Panc1 (cell line): ENCODE measurements around the gene FBXL16. TPM values are rescaled to one million over a fixed set of nuclear protein-coding genes. Genes with fewer than 3 reads are reported as not detected.

ENCODE experiments used
- ATAC-seq: fragments of 200-7000 bp; cut with Tn5 transposase; 2 replicates; pipeline ENCODE4 v1.9.1; 2020; ENCODE audit warnings: mild to moderate bottlenecking, moderate library complexity
- BruUV-seq: library from RNA; stranded (reverse); fragments of 400-500 nt; replicated peaks from 2 replicates; lab custom pipeline; 2021; lab: Mats Ljungman, UMichigan
- CTCF ChIA-PET: fragments of 300-600 bp; sonication (Branson Sonifier 250); formaldehyde crosslinking; loops from one replicate; lab custom pipeline; 2022; ENCODE audit warnings: antibody characterized with exemption; lab: Charles Lee
- POLR2A ChIA-PET: fragments of 300-600 bp; sonication (Branson Sonifier 250); formaldehyde crosslinking; loops from one replicate; lab custom pipeline; 2022; ENCODE audit warnings: antibody characterized with exemption; lab: Charles Lee
- DNase-seq: peaks from one replicate; pipeline ENCODE4 v3.0.0-alpha.2; 2010; ENCODE audit warnings: low read depth, low spot score
- H3K27ac ChIP-seq: 2 replicates; pipeline ENCODE4 v1.5.1; 2011; ENCODE audit warnings: mild to moderate bottlenecking, low read length, inconsistent platforms
- H3K27me3 ChIP-seq: fragments of 200-500 bp; sonication (Bioruptor generic); 2 replicates; pipeline ENCODE4 v1.6.0; 2014; ENCODE audit warnings: low read length, inconsistent platforms; ENCODE audit not compliant: control insufficient read depth, insufficient read depth
- H3K36me3 ChIP-seq: fragments of 200-500 bp; sonication (Bioruptor generic); 2 replicates; pipeline ENCODE4 v1.5.1; 2014; ENCODE audit warnings: inconsistent platforms, mild to moderate bottlenecking, low read length, moderate library complexity; ENCODE audit not compliant: control insufficient read depth, insufficient read depth
- H3K4me1 ChIP-seq: 2 replicates; pipeline ENCODE4 v1.5.1; 2011; ENCODE audit warnings: inconsistent platforms, mild to moderate bottlenecking, low read length, moderate library complexity; ENCODE audit not compliant: control insufficient read depth, insufficient read depth
- H3K4me3 ChIP-seq, 2 experiments: 2 replicates each; pipeline ENCODE4 v1.5.1; 2011 to 2012; ENCODE audit warnings: low read depth in 2 of 2, low read length in 2 of 2, mild to moderate bottlenecking in 2 of 2, inconsistent platforms in 1 of 2, moderate library complexity in 1 of 2
- H3K9me3 ChIP-seq: fragments of 200-500 bp; sonication (Bioruptor generic); 2 replicates; pipeline ENCODE4 v1.5.1; 2014; ENCODE audit warnings: low read depth, mild to moderate bottlenecking, inconsistent platforms, low read length, moderate library complexity; ENCODE audit not compliant: control insufficient read depth, insufficient read depth
- CTCF ChIP-seq: fragments of 450-650 bp; IDR thresholded peaks from 2 replicates; pipeline ENCODE4 v1.5.1; 2017; ENCODE audit warnings: mild to moderate bottlenecking
- POLR2AphosphoS5 ChIP-seq: IDR thresholded peaks from 2 replicates; pipeline ENCODE4 v1.6.1; 2012; ENCODE audit warnings: mild to moderate bottlenecking, low read depth, low read length, moderate library complexity
- SIN3A ChIP-seq: IDR thresholded peaks from 2 replicates; pipeline ENCODE4 v1.6.1; 2012; ENCODE audit warnings: low read depth, mild to moderate bottlenecking, low read length, moderate library complexity, borderline replicate concordance; ENCODE audit not compliant: insufficient read depth
- TCF7L2 ChIP-seq: IDR thresholded peaks from 2 replicates; pipeline ENCODE4 v1.6.1; 2011; ENCODE audit warnings: mild to moderate bottlenecking, low read depth, low read length, inconsistent platforms
- in situ Hi-C: cut with HindIII; loops from 2 replicates; pipeline ENCODE4 v1.10.0; 2016; ENCODE audit warnings: low sequenced_read_pairs, low pct_unique_long_range_greater_than_20kb
- intact Hi-C: fragments of 100-400 bp; cut with micrococcal nuclease; formaldehyde crosslinking; loops from one replicate; pipeline ENCODE4 v1.10.0; 2022; ENCODE audit not compliant: unreplicated experiment
- total RNA-seq: library from RNA; stranded (reverse); gene quantifications from one replicate; pipeline ENCODE4 v1.2.1, GENCODE V29; 2021; ENCODE audit not compliant: unreplicated experiment
- TF ChIP-seq, protein P1 (sequence below), 2 experiments: IDR thresholded peaks; 2 replicates each; pipeline ENCODE4 v1.6.1; 2011 to 2012; ENCODE audit warnings: low read depth in 2 of 2, control low read depth in 1 of 2, low read length in 1 of 2, mild to moderate bottlenecking in 1 of 2, moderate library complexity in 1 of 2; ENCODE audit not compliant: insufficient read depth in 1 of 2

The FBXL16 gene
- total RNA-seq, 1 experiment from 2014 or later: 28.0 TPM

- DNase-seq: no peak
- no TSS peak for BruUV-seq
- peaks cover 36% of the 10 kb centered on the region for H3K4me1 ChIP-seq
- ChIA-PET CTCF (no interaction called here), POLR2A (no interaction called here)
- in situ Hi-C loops: no loop called here
- H3K27ac ChIP-seq: peak overlapping the region; percentile 48; the same call in 1 of the 2 replicates
- no peak for ATAC-seq
- H3K27me3 ChIP-seq: no peaks in the 10 kb centered on the region
- peaks cover 3% of the 10 kb centered on the region; the same call in 1 of the 2 replicates for H3K36me3 ChIP-seq
- no peak overlapping the region for H3K4me3 ChIP-seq
- TF ChIP-seq SIN3A (no peak), CTCF (no peak), POLR2AphosphoS5 (no peak), TCF7L2 (no peak)
- TF ChIP-seq, protein P1, sequence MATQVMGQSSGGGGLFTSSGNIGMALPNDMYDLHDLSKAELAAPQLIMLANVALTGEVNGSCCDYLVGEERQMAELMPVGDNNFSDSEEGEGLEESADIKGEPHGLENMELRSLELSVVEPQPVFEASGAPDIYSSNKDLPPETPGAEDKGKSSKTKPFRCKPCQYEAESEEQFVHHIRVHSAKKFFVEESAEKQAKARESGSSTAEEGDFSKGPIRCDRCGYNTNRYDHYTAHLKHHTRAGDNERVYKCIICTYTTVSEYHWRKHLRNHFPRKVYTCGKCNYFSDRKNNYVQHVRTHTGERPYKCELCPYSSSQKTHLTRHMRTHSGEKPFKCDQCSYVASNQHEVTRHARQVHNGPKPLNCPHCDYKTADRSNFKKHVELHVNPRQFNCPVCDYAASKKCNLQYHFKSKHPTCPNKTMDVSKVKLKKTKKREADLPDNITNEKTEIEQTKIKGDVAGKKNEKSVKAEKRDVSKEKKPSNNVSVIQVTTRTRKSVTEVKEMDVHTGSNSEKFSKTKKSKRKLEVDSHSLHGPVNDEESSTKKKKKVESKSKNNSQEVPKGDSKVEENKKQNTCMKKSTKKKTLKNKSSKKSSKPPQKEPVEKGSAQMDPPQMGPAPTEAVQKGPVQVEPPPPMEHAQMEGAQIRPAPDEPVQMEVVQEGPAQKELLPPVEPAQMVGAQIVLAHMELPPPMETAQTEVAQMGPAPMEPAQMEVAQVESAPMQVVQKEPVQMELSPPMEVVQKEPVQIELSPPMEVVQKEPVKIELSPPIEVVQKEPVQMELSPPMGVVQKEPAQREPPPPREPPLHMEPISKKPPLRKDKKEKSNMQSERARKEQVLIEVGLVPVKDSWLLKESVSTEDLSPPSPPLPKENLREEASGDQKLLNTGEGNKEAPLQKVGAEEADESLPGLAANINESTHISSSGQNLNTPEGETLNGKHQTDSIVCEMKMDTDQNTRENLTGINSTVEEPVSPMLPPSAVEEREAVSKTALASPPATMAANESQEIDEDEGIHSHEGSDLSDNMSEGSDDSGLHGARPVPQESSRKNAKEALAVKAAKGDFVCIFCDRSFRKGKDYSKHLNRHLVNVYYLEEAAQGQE (IDR thresholded peaks at IDR 0.05; ENCODE audit: insufficient read depth in 1 of 2, low read depth in 2 of 2, low read length in 1 of 2): no peak
- no peaks in the 10 kb centered on the region for H3K9me3 ChIP-seq
- intact Hi-C loops: no loop called here
These were observed 27.3 kb downstream of the FBXL16 start for GRCh38 chr16:678209-678857.

DNA sequence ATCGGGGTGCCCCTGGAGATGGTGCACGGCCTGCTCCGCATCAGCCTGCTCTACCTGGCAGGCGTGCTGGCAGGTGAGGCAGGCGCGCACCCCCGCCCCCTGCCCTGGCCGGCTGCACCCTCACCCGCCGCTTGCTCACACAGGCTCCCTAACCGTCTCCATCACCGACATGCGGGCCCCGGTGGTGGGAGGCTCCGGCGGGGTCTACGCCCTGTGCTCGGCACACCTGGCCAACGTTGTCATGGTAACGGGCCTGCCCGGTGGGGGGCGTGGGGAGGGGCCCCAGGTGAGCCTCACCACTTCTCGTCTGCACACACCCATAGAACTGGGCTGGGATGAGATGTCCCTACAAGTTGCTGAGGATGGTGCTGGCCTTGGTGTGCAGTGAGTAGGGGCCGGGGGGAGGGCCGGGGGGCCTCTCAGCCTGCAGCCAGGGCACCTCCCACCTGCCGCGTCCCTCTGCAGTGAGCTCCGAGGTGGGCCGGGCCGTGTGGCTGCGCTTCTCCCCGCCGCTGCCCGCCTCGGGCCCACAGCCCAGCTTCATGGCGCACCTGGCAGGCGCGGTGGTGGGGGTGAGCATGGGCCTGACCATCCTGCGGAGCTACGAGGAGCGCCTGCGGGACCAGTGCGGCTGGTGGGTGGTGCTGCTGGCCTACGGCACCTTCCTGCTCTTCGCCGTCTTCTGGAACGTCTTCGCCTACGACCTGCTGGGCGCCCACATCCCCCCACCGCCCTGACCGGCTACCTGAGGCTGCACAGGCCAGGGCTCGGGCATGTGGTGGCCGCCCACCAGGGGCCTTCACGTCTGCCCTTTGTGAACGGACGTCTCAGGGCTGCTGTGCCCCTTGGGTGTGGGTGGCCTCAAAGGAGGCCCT, 28.0 kb downstream of the FBXL16 start:
- intact Hi-C loops: no loop called here
- TF ChIP-seq CTCF (no peak), TCF7L2 (no peak), POLR2AphosphoS5 (no peak), SIN3A (no peak)
- TF ChIP-seq, protein P1 (IDR thresholded peaks at IDR 0.05; ENCODE audit: insufficient read depth in 1 of 2, low read depth in 2 of 2, low read length in 1 of 2): no peak
- H3K4me3 ChIP-seq: no peak overlapping the region
- ATAC-seq (no peak), DNase-seq (no peak)
- BruUV-seq: no TSS peak
- H3K27me3 ChIP-seq: no peaks in the 10 kb centered on the region
- no peak overlapping the region for H3K27ac ChIP-seq
- H3K9me3 ChIP-seq: no peaks in the 10 kb centered on the region
- H3K36me3 ChIP-seq: no peaks in the 10 kb centered on the region
- in situ Hi-C loops: no loop called here
- H3K4me1 ChIP-seq: peaks cover 31% of the 10 kb centered on the region
- POLR2A ChIA-PET: no interaction called here
- CTCF ChIA-PET: no interaction called here
